ENCODE measurements around the gene BCL6.

DNA sequence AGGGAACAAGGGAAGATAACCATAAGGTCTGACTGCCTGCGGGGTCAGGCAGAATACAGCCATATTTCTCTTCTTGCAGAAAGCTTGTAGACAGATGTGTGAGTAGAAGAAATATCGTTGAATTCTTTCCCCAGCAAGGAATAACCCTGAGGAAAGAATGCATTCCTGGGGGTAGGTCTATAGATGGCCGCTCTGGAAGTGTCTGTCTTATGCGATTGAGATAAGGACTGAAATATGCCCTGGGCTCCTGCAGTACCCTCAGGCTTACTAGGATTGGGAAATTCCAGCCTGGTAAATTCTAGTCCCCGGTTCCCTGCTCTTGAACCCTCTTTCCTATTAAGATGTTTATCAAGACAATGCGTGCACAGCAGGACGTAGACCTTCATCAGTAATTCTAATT lies 59.3 kb downstream of the BCL6 start:
- TF ChIP-seq, protein P1, sequence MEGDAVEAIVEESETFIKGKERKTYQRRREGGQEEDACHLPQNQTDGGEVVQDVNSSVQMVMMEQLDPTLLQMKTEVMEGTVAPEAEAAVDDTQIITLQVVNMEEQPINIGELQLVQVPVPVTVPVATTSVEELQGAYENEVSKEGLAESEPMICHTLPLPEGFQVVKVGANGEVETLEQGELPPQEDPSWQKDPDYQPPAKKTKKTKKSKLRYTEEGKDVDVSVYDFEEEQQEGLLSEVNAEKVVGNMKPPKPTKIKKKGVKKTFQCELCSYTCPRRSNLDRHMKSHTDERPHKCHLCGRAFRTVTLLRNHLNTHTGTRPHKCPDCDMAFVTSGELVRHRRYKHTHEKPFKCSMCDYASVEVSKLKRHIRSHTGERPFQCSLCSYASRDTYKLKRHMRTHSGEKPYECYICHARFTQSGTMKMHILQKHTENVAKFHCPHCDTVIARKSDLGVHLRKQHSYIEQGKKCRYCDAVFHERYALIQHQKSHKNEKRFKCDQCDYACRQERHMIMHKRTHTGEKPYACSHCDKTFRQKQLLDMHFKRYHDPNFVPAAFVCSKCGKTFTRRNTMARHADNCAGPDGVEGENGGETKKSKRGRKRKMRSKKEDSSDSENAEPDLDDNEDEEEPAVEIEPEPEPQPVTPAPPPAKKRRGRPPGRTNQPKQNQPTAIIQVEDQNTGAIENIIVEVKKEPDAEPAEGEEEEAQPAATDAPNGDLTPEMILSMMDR (IDR thresholded peaks at IDR 0.05; ENCODE audit: poor library complexity) = no peak
- TF ChIP-seq EZH2 (IDR thresholded peaks at IDR 0.05; ENCODE audit: borderline replicate concordance) = no peak

Data from hepatocyte (in vitro differentiated cells).